Effector CD8-positive, alpha-beta T cell (primary cell): Measurements from ENCODE around the gene ZBTB8A.
"Not testable (repeated sequence)": the region's sequence is repeated elsewhere in the genome, so short reads cannot be mapped to it uniquely, and the experiment has no call there.

Source experiments
- DNase-seq: peaks from one replicate; lab custom pipeline; 2025; lab: John Stamatoyannopoulos, UW

The ZBTB8A gene

DNA sequence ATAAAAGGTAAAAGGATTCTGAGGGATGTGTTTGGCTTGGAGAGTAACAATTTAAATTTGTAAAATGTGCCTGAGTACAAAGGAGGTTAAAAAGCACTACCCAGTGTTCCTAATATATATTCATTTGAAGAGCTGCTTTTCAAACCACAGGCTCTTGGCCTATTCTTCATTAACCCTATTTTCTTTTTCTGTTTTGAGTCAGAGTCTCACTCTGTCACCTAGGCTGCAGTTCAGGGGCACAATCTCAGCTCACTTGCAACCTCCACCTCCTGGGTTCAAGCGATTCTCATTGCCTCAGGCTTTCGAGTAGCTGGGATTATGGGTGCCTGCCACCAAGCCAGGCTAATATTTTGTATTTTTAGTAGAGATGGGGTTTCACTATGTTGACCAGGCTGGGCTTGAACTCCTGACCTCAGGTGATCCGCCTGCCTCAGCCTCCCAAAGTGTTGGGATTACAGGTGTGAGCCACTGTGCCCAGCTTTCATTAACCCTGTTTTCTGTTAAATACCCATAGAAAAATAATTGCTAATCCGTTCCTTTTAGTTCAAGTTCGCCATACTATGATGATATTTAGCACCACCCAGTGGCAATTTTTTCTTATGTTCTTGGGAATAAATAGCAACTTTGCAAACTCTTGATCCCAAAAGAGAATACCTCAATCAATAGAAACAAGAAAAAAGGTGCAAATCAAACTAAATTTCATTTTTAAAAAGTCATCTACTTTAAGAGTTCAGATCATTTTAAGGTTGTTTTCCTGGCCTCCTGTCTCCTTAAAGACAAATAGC lies 80.7 kb downstream of the ZBTB8A start:
- no peak for DNase-seq

DNA sequence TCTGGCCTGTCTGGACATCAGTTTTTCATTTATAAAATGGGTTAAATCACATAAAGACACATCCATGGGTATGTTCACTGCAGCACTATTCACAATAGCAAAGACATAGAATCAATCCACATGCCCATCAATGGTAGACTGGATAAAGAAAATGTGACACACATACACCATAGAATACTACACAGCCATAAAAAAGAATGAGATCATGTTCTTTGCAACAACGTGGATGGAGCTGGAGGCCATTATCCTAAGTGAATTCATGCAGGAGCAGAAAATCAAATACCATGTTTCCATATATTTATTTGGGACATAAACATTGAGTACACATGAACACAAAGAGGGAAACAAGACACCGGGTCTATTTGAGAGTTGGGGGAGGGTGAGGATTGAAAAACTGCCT lies 83.0 kb downstream of the ZBTB8A start:
- no peak for DNase-seq

- no peak for DNase-seq
These were observed 83.8 kb downstream of the ZBTB8A start for GRCh38 chr1:32622806-32623681.

DNA sequence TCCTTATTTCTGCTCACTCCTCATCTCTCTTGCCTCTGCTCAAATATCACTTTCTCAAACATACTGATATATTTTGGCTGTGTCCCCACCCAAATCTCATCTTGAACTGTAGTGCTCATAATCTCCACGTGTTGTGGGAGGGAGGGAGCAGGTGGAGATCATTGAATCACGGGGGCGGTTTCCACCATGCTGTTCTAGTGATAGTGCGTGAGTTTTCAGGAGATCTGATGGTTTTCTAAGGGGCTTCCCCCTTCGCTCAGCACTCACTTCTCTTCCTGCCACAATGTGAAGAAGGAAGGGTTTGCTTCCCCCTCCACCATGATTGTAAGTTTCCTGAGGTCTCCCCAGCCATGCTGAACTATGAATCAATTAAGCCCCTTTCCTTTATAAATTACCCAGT lies 84.5 kb downstream of the ZBTB8A start:
- DNase-seq: no peak

- DNase-seq: no peak
These were observed 86.9 kb downstream of the ZBTB8A start for GRCh38 chr1:32626176-32626575.

- no peak for DNase-seq
These were observed 88.5 kb downstream of the ZBTB8A start for GRCh38 chr1:32627596-32628162.

DNA sequence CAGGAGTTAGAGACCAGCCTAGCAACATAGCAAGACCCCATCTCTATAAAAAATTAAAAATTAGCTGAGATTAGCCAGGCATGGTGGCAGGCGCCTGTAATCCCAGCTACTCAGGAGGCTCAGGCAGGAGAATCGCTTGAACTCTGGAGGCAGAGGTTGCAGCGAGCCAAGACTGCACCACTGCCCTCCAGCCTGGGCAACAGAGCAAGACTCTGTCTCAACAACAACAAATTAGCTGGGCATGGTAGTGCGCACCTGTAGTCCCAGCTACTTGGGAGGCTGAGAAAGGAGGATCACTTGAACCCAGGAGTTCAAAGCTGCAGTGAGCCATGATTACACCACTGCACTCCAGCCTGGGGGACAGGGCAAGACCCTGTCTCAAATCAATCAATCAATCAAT lies 90.9 kb downstream of the ZBTB8A start:
- DNase-seq: not testable (repeated sequence)

GRCh38 chr1:32632829-32633228 lies 93.6 kb downstream of the ZBTB8A start:
- DNase-seq: no peak

DNA sequence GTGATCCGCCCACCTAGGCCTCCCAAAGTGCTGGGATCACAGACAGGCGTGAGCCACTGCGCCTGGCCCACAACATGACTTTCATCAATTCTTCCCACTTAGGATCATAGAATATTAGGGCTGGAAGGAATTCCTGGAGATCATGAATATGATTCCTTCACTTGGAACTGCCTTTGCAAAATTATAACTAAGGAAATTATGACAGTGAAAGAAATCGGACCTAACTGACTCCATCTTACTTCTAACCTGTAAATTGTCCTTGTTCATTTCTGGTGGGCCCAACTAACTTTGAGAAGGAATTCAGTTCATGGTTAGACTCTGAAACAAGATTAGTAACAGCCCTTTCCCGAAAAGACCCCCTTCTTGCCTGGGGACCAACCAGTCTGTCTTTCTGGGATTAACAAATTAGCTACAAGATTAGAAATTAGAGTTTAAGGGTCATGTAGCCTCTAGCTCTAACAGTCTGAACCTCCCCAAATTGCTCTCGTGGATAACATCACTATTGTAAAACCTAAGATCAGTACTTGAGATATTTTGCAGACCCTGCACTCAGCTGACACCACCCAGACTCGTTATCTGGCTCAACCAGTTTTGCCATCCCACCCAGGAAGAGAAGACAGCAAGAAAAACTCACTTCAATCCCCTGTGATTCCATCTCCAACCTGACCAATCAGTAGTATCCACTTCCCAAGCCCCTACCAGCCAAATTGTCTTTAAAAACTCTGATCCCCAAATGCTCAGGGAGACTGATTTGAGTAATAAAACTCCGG lies 96.5 kb downstream of the ZBTB8A start:
- DNase-seq: no peak

- no peak for DNase-seq
These were observed 97.9 kb downstream of the ZBTB8A start for GRCh38 chr1:32636914-32637645.

DNA sequence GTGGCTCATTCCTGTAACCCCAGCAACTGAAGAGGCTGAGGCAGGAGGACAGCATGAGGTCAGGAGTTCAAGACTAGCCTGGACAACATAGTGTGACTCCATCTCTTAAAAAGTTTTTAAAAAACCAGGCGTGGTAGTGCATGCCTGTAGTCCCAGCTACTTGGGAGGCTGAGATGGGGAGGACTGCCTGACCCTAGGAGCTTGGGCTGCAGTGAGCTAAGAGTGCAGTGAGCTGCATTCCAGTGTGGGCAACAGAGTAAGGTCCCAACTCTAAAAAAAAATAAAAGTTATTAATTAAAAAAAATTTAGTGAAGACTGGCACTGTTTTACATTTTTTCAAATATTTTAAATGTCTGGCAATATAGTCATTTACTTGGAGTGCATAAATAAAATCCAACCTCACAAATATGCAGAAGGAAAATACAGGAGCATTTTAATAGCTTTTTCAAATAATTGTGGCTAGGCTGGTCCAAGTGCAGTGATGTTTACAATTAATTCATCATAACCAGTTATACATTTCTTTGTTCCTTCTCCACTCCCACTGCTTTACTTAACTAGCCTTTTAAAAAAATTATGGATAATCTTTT lies 100.4 kb downstream of the ZBTB8A start:
- DNase-seq: no peak

DNA sequence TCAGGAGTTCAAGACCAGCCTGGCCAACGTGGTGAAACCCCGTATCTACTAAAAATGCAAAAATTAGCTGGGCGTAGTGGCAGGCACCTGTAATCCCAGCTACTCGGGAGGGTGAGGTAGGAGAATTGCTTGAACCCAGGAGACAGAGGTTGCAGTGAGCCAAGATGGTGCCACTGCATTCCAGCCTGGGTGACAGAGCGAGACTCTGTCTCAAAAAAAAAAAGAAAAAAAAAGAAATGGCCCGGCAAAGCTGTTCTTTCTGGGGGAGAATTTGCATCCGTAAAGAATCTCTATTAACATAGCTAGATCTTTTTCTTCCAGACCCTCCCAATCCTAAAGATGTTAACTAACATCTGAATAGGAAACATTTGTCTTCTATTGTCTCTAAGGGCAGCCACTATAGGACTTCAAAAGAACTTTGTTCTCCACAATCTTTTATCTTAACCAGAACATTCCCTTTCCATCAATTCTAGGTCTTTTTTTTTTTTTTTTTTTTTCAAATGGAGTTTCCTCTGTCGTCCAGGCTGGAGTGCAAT lies 103.1 kb downstream of the ZBTB8A start:
- not testable (repeated sequence) for DNase-seq

DNA sequence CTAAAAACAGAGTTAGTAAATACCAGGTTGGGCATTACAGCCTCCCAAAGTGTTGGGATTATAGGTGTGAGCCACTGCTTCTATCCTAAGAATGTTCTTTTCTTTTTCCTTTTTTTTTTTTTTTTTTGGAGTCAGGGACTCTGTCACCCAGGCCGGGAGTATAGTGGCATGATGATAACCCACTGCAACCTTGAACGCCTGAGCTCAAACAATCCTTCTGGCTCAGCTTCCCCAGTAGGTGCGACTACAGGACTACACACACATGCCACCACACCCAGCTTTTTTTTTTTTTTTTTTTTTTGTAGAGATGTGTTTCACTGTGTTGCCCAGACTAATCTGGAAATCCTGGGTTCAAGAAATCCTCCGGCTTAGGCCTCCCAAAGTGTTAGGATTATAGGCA lies 105.2 kb downstream of the ZBTB8A start:
- no peak for DNase-seq

DNA sequence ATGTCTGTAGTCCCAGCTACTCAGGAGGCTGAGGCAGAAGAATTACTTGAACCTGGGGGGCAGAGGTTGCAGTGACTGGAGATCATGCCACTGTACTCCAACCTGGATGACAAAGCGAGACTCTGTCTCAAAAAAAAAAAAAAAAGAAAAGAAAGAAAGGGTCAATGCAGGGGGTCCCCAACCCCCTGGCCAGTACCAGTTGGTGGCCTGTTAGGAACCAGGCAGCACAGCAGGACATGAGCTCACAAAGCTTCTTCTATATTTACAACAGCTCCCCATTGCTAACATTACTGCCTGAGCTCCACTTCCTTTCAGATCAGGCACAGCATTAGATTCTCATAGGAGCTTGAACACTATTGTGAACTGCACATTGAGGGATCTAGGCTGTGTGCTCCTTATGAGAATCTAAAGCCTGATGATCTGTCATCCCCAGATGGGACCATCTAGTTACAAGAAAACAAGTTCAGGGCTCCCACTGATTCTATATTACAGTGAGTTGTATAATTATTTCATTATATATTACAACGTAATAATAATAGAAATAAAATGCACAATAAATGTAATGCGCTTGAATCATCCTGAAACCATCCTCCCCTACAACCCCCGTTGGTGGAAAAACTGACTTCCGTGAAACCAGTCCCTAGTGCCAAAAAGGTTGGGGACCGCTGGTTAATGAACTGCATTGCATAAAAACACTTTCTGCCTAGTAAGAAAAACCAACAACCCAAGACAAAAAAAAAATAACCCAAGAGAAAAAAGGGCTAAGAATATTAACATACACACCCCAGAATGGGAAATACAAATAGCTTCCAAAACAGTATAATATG lies 108.3 kb downstream of the ZBTB8A start:
- no peak for DNase-seq

GRCh38 chr1:32650248-32650751 lies 111.1 kb downstream of the ZBTB8A start, which contains the start of gene ZBTB8OS:
Gene ZBTB8OS (minus strand): TSS chr1:32650550. CDS start chr1:32650529, 21 bp downstream.
- peak; percentile 77 for DNase-seq

DNA sequence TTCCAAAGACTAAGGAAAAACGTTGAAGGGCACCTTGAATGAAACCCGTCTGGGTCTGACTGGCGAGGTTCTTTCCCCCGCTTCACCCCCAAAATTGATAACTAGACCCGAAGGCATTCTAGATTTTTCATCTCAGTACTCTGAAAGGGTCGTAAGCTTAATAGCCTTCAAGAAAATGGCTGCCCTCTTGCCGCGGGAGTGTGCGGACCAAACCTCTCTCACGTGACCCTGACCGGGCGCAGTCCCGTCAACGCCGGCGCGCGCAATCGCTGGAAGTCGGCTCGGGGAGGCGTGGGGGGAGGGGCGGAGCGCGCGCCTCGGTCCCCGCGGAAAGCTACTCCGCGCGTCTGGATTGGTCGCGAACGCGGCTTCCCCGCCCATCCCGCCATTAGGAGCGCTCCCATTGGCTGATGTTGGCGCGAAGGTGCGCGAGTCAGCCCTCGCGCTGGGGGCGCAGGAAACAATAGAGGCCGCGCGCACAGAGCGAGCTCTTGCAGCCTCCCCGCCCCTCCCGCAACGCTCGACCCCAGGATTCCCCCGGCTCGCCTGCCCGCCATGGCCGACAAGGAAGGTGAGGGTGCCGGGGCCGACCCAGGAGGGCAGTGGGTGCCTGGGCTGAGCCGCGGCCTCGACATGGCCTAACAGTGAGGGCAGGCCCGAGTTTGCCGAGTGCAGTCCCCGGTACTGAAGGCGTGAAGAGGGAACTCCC lies 111.7 kb downstream of the ZBTB8A start, which contains the start of gene RBBP4:
Gene RBBP4 (plus strand): TSS at position 457 of the 709 bp plus-strand sequence. CDS start 99 bp downstream, at position 556.
- DNase-seq: peak; percentile 97

DNA sequence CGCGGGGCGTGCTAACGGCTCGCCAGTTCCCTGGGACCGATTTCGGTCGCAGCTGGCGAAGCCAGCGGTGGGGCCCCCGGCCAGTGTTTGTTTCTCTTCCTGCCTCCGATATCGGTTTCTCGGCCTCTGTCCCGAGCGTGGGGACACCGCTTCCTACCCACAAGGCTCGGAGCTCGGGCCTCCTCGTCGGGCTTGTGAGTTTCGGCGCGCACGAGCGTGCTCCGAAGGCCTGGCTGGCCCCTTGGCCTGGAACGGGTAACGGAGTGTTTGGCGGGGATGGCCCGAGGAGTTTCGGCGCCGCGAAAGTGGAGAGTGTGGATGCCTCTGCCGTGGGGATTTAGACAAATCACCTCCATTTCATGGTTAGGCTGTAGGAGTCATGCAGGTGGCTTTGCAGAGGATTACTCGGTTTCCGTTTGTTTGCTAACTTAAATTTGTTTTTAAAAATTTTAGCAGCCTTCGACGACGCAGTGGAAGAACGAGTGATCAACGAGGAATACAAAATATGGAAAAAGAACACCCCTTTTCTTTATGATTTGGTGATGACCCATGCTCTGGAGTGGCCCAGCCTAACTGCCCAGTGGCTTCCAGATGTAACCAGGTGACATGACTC lies 112.3 kb downstream of the ZBTB8A start:
- no peak for DNase-seq
